Kidney capillary endothelial cell (primary cell): Measurements from ENCODE around the gene FAM209A.
"Not testable (repeated sequence)": the region's sequence is repeated elsewhere in the genome, so short reads cannot be mapped to it uniquely, and the experiment has no call there.

Experiments
- DNase-seq: peaks from one replicate; pipeline ENCODE4 v3.0.0-alpha.2; 2018; ENCODE audit warnings: low spot score

FAM209A gene

DNA sequence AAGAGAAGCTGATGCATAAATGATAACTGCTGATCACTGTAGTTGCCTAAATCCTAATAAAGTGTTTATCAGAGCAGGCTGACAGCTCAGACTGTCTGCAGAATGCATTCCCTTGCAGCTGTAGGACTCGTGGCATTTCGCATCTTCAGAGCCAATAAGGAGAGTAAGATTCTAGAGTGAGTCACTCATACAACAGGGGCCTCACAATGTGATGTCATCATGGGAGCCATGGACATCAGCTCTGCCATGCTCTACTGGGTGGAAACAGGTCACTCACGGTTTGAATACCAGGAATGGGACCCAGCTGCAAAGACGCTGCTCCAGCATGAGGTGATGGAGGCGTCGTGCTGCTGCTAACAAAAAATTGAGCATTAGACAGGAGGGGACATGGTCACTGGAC is 15.9 kb downstream of the FAM209A start:
- no peak for DNase-seq

DNA sequence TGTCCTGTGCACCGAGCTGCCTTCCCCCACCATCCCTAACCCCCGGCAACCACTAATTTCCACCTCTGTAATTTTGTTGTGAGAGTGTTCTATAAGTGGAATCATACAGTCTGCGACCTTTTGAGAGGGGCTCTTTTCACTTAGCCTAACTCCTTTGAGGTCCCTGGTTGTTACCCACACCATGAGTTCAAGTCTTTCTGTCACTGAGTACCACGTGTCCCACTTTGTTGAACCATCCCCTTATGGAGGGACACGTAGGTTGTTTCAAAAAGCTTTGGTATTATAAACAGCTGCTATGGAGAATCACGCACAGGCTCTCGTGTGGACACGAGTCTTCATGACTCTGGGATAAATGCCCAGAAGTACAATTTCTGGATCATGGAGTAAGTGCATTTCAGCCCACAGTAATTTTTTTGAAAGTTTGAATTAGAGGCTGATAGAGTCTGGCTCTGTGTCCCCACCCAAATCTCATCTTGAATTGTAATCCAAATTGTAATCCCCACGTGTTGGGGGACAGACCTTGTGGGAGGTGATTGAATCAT is 18.0 kb downstream of the FAM209A start:
- no peak for DNase-seq

DNA sequence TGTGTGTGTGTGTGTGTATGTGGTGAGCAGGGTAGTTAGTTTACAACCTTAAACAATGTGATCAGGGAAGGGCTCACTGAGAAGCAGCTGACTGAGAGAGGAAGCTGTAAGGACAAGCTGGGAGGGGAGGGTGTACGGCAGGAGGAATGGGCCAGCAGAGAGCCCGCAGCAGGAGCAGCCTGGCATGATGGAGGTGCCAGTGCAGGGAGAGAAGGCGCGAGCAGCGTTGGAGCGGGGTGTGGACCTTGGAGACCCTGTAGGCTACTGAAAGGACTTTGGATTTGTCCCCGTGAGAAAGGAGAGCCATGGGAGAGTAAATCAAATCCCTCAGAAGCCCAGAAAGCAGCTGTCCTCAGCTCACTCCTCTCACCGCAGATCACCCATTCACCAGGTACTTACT is 27.0 kb downstream of the FAM209A start:
- DNase-seq, result no peak

DNA sequence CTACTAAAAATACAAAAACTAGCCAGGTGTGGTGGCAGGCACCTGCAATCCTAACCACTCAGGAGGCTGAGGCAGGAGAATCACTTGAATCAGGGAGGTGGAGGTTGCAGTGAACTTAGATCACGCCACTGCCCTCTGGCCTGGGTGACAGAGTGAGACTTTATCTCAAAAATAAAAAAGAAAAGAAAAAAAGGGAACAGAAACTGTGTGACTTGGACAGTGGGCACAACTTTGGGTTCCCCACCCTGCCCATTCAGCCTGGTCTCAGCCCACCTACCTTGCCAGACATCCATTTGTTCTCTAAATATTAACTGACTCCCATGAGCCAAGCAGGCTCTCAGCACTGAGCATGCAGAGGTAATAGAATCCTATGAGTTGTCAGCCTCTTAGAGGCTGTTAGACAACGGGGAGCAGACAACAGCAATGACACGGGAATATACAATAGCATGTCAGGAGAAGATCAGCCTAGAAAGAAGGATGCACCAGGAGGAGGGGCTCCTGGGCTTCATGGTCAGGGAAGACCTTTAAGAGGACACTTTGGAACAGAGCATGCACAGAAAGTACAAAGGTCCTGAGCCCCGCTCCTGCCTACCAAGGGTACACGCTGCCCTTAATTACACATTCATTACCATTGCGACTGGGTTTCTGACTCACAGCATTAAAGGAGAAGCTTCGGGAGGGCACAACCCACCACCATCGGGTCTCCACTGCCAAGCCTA is 28.5 kb downstream of the FAM209A start:
- no peak for DNase-seq

DNA sequence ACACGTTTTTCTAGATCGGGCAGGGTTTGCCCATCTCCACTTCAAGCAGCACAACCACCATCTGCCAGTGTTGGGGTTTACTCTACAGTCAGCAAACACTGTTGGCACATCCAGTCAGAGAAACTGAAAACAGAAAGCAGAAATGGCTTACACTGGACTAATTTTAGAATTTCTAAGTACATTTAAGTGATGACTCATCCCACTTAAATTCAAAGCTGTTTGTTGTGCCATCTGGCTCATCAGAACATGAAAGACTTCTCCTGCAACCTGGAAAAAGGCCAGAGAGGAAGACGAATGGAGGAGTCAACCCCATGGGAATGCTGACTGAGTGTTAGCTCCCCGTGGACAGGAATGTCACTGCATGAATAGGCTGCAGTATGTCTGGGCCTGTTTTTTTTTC is 30.3 kb downstream of the FAM209A start:
- DNase-seq, result peak; percentile 95

DNA sequence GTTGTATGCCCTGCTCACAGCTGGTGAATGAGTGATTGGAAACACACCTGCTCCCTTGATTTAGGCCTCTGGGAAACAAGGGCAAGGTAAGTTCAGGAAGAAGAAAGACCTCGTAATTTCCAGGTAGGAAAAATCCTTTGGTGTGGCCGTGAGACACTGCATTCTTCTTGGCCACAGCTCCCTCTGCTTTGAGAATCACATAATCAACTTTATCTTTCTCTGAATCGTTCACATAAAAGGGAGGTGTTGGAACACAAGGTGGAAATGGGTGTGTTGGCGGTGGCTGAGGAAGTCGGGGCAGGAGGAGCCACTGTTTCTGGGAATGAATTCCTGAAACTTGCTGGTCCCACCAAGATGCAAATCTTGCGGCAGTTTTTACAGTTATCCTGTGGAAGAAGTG is 34.4 kb downstream of the FAM209A start:
- DNase-seq, result no peak

DNA sequence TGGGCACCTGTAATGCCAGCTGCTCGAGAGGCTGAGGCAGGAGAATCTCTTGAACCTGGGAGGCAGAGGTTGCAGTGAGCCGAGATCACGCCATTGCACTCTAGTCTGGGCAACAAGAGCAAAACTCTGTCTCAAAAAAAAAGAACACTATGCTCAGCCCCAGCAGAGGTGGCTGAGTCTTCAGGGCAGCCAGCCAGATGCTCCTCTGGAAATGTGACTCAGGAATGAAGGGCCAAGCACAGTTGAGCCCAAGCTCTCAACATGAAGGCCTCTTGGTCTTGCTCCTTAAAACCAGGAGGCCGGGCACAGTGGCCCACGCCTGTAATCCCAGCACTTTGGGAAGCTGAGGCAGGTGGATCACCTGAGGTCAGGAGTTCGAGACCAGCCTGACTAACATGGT is 40.0 kb downstream of the FAM209A start:
- DNase-seq, result not testable (repeated sequence)

DNA sequence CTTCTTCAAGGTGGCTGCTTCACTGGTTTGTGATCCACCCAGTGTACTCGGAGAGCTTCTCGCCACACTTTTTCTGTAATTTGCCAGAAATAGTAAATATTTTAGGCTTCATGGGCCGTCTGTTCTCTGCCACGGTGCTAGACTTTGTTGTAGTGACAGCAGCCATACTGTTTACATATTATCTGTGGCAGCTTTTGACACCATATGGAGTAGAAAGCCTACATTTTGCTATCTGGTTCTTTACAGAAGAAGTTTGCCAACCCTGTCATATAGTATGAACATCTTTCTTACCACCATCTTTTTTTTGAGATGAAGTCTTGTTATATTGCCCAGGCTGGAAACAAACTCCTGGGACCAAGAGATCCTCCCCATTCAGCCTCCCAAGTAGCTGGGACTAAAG is 41.0 kb downstream of the FAM209A start:
- DNase-seq, result no peak

DNA sequence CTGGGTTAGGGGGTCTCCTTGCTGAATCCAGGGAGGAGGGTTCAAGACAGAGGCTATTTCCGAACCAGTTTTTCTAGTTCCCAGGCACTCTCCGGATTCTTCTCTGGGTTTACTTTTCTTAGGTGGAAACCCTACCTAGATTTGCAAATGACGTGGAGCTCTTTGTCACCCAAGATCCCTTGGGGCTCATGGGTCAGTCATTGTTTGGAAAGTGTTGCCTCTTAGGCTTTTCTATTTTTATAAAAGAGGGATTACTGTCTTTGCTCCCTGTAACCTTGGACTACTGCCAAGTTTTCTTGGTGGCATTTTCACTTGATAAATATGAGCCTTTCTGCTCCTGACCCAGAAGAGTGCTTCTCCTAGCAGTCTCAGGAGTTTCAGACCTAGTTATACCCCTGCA is 42.1 kb downstream of the FAM209A start:
- no peak for DNase-seq

DNA sequence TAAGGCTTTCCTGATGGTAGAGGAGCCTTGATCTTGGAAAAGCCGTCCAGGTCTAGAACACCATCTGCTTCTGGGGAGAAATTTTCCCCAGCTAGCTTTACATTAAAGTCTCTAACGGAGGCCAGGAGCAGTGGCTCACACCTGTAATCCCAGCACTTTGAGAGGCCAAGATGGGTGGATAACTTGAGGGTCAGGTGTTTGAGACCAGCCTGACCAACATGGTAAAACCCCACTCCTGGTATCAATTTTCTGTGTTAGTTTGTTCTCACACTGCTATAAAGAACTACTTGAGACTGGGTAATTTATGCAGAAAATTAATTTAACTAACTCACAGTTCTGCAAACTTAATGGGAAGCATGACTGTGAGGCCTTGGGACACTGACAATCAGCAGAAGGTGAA is 46.3 kb downstream of the FAM209A start:
- DNase-seq, result no peak

DNA sequence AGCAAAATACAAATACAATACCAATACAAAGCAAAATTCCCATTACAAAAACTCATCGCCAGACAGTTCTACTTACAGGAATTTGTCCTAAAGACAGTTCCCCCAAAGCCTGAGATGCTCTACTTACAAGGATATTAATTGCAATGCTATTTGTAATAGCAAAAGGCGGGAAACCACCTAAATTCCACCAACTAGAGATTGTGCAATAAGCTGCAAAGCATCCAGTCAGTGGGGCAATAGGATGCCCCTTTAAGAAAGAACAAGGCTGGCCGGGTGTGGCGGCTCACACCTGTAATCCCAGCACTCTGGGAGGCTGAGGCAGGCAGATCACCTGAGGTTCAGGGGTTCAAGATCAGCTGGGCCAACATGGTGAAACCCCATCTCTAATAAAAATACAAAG is 47.6 kb downstream of the FAM209A start:
- DNase-seq, result no peak

DNA sequence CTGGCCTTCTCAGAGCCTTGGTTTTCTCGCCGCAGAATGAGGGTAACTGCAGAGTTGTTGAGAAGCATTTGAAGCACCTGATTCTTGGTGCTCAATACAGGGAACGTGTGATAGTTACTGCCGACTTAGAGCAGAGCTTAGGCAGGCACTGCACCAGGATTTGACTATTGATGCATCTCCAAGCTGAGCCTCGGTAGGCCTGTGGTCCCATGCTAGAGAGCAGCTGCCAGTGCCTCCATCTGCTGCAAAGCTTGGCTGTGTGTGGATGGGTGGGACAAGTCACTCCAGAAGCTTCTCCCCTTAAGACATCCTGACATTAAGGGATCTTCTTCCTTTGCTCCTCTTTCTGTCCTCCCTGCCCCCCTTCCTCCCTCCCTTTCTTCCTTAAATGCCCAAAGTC is 49.4 kb downstream of the FAM209A start:
- DNase-seq, result no peak

DNA sequence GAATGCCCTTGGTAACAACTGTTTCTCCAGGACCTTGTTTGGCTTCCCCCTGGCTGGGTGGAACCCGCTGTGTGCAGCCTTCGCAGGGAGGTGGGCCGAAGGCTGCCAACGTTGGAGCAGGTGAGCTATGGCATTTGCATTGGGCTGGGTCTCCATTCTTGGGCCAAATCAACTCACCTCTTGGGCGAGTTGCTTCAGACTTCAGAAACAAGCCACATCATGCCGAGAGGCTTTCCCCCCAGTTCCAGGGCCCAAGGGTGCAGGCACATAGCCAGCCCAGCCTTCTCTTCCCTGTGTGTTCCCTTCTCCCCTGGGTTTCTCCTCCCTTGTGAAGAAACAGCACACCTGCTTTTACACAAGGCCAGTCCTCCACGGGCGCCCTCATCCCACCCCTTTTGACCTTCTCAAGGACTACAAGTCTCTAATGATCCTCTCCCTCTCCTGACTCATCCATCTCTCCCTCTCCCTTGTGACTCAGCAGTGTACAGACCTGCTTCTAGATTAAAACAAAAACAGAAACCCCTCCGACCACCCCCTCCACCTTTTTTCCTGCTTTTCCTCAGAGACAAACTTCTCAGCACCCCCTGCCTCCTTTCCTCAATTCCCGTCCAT is 50.1 kb downstream of the FAM209A start:
- no peak for DNase-seq

DNA sequence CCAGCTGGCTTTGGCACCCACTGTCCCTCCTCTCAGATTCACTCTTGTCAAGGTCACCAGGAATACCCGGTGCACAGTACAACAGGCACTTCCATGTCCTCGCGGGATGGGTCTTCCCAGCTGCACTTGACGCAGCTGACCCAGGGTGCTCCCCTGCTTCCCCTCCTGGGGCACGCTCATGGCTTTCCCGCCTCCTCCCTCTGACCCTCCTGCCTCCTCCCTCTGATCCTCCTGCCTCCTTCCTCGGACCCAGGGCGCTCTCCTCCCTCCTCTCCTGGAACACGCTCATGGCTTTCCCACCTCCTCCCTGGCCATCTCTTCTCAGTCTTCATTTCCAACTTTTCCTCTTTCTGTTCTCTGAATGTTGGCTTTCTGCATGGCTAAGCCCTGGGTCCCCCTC is 50.6 kb downstream of the FAM209A start:
- no peak for DNase-seq
